Fibroblast of the aortic adventitia (primary cell): Measurements from ENCODE around the gene CLK1. TPM values are rescaled to one million over a fixed set of nuclear protein-coding genes. Genes with fewer than 3 reads are reported as not detected.

Experiments used
- DNase-seq: peaks from one replicate; pipeline ENCODE4 v3.0.0-alpha.2; 2010; ENCODE audit warnings: low read depth
- H3K4me3 ChIP-seq: 2 replicates; pipeline ENCODE4 v1.5.1; 2011; ENCODE audit warnings: low read depth, mild to moderate bottlenecking, control low read depth, low read length, moderate library complexity
- CTCF ChIP-seq: IDR thresholded peaks from 2 replicates; pipeline ENCODE4 v1.5.1; 2011; ENCODE audit warnings: mild to moderate bottlenecking, low read length, control low read depth, inconsistent platforms; ENCODE audit not compliant: insufficient read depth
- total RNA-seq: library from RNA; depleted of rRNA; stranded (reverse); fragments of >200 nt; gene quantifications from 2 replicates; pipeline ENCODE4 v1.2.3, GENCODE V29; 2012; ENCODE audit warnings: low replicate concordance

Gene CLK1
- total RNA-seq, 1 donor: 59.8 TPM

GRCh38 chr2:200843993-200844948, 20.2 kb downstream of the CLK1 start:
- no peak for DNase-seq
- no peak for TF ChIP-seq CTCF
- H3K4me3 ChIP-seq: no peak overlapping the region

- no peak for DNase-seq
- no peak overlapping the region for H3K4me3 ChIP-seq
- TF ChIP-seq CTCF: no peak
These were observed 24.9 kb downstream of the CLK1 start for GRCh38 chr2:200839513-200839912.

- no peak for TF ChIP-seq CTCF
- no peak for DNase-seq
- no peak overlapping the region for H3K4me3 ChIP-seq
These were observed 29.8 kb downstream of the CLK1 start for GRCh38 chr2:200834701-200835100.

- DNase-seq: no peak
- TF ChIP-seq CTCF: no peak
- H3K4me3 ChIP-seq: no peak overlapping the region
These were observed 35.2 kb downstream of the CLK1 start for GRCh38 chr2:200829258-200829655.

- H3K4me3 ChIP-seq: no peak overlapping the region
- DNase-seq: no peak
- TF ChIP-seq CTCF: no peak
These were observed 35.7 kb downstream of the CLK1 start for GRCh38 chr2:200828572-200829257.

GRCh38 chr2:200828104-200828503, 36.4 kb downstream of the CLK1 start:
- H3K4me3 ChIP-seq: no peak overlapping the region
- TF ChIP-seq CTCF: no peak
- DNase-seq: no peak
